ENCODE measurements around the gene UMOD. TPM values are rescaled to one million over a fixed set of nuclear protein-coding genes. Genes with fewer than 3 reads are reported as not detected.
A peak's percentile ranks its signal among the peaks of the same experiment; 100 is the strongest.

UMOD gene
- not detected for total RNA-seq (2013)
- polyA plus RNA-seq (not detected), polyA minus RNA-seq (not detected in 2 replicates), total RNA-seq (0 to 0.46 (median 0) reads per million in 11 experiments)

DNA sequence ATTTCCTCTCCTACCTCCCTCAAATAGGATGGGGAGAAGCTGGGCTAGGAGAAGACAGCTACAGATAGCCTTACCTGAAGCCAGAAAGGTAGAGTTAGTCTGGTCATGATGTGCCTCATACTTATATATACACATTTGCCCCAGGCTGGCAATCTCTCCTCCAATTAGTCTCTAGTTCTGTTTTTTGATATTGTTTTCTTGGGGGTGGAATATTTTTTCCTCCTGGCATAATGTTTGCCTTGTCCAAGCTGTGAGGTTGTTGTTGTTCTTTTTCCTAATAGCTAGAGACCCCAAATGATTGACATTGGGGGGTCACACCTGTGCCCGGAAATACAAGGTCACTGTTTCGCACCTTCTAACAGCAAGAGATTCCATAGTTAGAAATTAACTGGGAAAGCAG lies at the start of gene UMOD:
Gene UMOD, minus strand, starts transcription at position 101 of the 400 bp plus-strand sequence. CDS start 1,978 bp downstream, outside the sequence.
- Histone ChIP-seq H2AFZ (ENCODE audit: insufficient read depth, low read depth, low read length, poor library complexity, severe bottlenecking) (no peak within 1 kb of the TSS), H3K27ac (ENCODE audit: low read depth in 1 of 2, low read length in 2 of 2) (no peak within 1 kb of the TSS), H3K4me2 (replicated peaks; ENCODE audit: extremely low read depth, low read length, poor library complexity, severe bottlenecking) (no peak within 1 kb of the TSS), H3K9ac (ENCODE audit: insufficient read depth, low read length, poor library complexity, severe bottlenecking) (no peak within 1 kb of the TSS), H3K27me3 (ENCODE audit: control insufficient read depth in 2 of 2, insufficient read depth in 2 of 2, low read length in 2 of 2) (no peaks in the 10 kb centered on the region), H3K4me3 (replicated peaks in 1 of 3; ENCODE audit: low read depth in 2 of 3, low read length in 3 of 3) (no peak within 1 kb of the TSS), H3K9me3 (replicated peaks in 1 of 2; ENCODE audit: control insufficient read depth in 1 of 2, insufficient read depth in 1 of 2, low read length in 2 of 2) (no peaks in the 10 kb centered on the region), H3K79me2 (ENCODE audit: insufficient read depth, low read length) (no peaks in the 10 kb centered on the region), H4K20me1 (ENCODE audit: insufficient read depth, low read length) (no peaks in the 10 kb centered on the region), H3K36me3 (replicated peaks in 1 of 2; ENCODE audit: control insufficient read depth in 1 of 2, insufficient read depth in 2 of 2, low read length in 2 of 2) (no peaks in the 10 kb centered on the region), H3K4me1 (ENCODE audit: control insufficient read depth in 1 of 2, insufficient read depth in 2 of 2, low read length in 2 of 2) (no peaks in the 10 kb centered on the region)
- no peaks in the 10 kb centered on the region for H3K36me3 Mint-ChIP-seq
- peaks cover 0 to 2% (median 1%) of the 10 kb centered on the region in 7 donors for H3K9me3 Mint-ChIP-seq
- TF ChIP-seq, protein P1, sequence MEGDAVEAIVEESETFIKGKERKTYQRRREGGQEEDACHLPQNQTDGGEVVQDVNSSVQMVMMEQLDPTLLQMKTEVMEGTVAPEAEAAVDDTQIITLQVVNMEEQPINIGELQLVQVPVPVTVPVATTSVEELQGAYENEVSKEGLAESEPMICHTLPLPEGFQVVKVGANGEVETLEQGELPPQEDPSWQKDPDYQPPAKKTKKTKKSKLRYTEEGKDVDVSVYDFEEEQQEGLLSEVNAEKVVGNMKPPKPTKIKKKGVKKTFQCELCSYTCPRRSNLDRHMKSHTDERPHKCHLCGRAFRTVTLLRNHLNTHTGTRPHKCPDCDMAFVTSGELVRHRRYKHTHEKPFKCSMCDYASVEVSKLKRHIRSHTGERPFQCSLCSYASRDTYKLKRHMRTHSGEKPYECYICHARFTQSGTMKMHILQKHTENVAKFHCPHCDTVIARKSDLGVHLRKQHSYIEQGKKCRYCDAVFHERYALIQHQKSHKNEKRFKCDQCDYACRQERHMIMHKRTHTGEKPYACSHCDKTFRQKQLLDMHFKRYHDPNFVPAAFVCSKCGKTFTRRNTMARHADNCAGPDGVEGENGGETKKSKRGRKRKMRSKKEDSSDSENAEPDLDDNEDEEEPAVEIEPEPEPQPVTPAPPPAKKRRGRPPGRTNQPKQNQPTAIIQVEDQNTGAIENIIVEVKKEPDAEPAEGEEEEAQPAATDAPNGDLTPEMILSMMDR (IDR thresholded peaks at IDR 0.05), result no peak
- WGBS (ENCODE audit: insufficient coverage), result 100% methylated on average over 2 of the region's 2 CpGs
- intact Hi-C loops (cut with micrococcal nuclease), result no loop called here
- H3K4me1 Mint-ChIP-seq, result no peaks in the 10 kb centered on the region
- DNase-seq, result no peak
- H3K27me3 Mint-ChIP-seq (ENCODE audit: low read depth in 3 of 3), result peaks cover 4 to 23% (median 6%) of the 10 kb centered on the region in 3 donors
- no peak within 1 kb of the TSS for H3K4me3 Mint-ChIP-seq
- peak within 1 kb of the TSS in 1 of 7 donors; percentile 36 for H3K27ac Mint-ChIP-seq

DNA sequence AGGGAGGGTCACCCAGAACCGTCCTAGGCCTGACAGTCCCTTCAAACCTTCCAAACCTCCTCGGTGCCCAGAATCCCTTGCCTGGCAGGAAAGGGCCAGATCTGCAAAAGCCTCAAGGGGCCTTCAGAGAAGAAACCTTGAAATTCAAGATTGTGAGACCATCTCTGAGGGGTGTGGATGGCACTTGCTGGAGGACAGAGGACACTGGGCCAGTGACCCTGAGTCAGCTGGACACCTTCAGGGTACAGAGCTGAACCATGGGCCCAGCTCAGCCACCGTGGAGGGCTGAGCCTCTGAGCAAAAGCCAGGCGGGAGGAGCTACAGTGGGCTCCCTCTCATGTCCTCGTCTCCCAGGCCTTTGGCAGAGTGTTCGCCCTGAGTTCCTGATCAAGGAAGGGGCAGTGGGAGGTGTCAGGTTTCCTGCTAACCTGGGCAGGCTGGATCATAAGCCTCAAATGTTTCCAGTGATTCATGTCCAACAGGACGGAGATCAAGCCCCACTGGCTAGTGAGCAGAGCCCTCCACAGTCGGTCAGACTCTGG lies 49.0 kb upstream of the UMOD start:
- no peaks in the 10 kb centered on the region for H3K27me3 ChIP-seq (ENCODE audit: control insufficient read depth in 2 of 2, insufficient read depth in 2 of 2, low read length in 2 of 2)
- no peak overlapping the region for H3K9ac ChIP-seq (ENCODE audit: insufficient read depth, low read length, poor library complexity, severe bottlenecking)
- H3K4me1 ChIP-seq (ENCODE audit: control insufficient read depth in 1 of 2, insufficient read depth in 2 of 2, low read length in 2 of 2), result no peaks in the 10 kb centered on the region
- Mint-ChIP-seq H3K36me3 (no peaks in the 10 kb centered on the region), H3K4me1 (no peaks in the 10 kb centered on the region), H3K27ac (no peak overlapping the region), H3K27me3 (ENCODE audit: low read depth in 3 of 3) (peaks cover 0 to 9% (median 7%) of the 10 kb centered on the region in 3 donors), H3K4me3 (no peak overlapping the region), H3K9me3 (no peaks in the 10 kb centered on the region)
- no peak for DNase-seq
- H3K79me2 ChIP-seq (ENCODE audit: insufficient read depth, low read length), result no peaks in the 10 kb centered on the region
- 85% methylated on average over 5 of the region's 8 CpGs for WGBS (ENCODE audit: insufficient coverage)
- no peaks in the 10 kb centered on the region for H3K36me3 ChIP-seq (replicated peaks in 1 of 2; ENCODE audit: control insufficient read depth in 1 of 2, insufficient read depth in 2 of 2, low read length in 2 of 2)
- TF ChIP-seq, protein P1 (IDR thresholded peaks at IDR 0.05), result no peak
- H3K4me2 ChIP-seq (replicated peaks; ENCODE audit: extremely low read depth, low read length, poor library complexity, severe bottlenecking), result no peak overlapping the region
- H3K27ac ChIP-seq (ENCODE audit: low read depth in 1 of 2, low read length in 2 of 2), result no peak overlapping the region
- no peak overlapping the region for H3K4me3 ChIP-seq (replicated peaks in 1 of 3; ENCODE audit: low read depth in 2 of 3, low read length in 3 of 3)
- H4K20me1 ChIP-seq (ENCODE audit: insufficient read depth, low read length), result no peaks in the 10 kb centered on the region
- no peaks in the 10 kb centered on the region for H3K9me3 ChIP-seq (replicated peaks in 1 of 2; ENCODE audit: control insufficient read depth in 1 of 2, insufficient read depth in 1 of 2, low read length in 2 of 2)
- no peak overlapping the region for H2AFZ ChIP-seq (ENCODE audit: insufficient read depth, low read depth, low read length, poor library complexity, severe bottlenecking)
- intact Hi-C loops (cut with micrococcal nuclease), result no loop called here
